H1 (cell line): ENCODE measurements around the gene HIVEP2. TPM values are rescaled to one million over a fixed set of nuclear protein-coding genes. Genes with fewer than 3 reads are reported as not detected.

Experiments
- CTCF ChIA-PET: fragments of 300-600 bp; sonication (Branson Sonifier 250); formaldehyde crosslinking; loops from one replicate; lab custom pipeline; 2021; ENCODE audit not compliant: partially characterized antibody; lab: Charles Lee
- POLR2A ChIA-PET: fragments of 300-600 bp; sonication (Branson Sonifier 250); formaldehyde crosslinking; loops from one replicate; lab custom pipeline; 2021; ENCODE audit warnings: inconsistent platforms; ENCODE audit not compliant: partially characterized antibody; lab: Charles Lee
- DNase-seq, 2 experiments: peaks; one replicate each; pipeline versions ENCODE4 v3.0.0 to v3.0.0-alpha.2; 2010 to 2022; ENCODE audit warnings: low spot score in 2 of 2, low read depth in 1 of 2, mixed read lengths in 1 of 2
- FAIRE-seq: peaks from 2 replicates; lab custom pipeline; 2011; peaks lifted over from hg19 to GRCh38; lab: Jason Lieb, UNC
- H2AFZ ChIP-seq: 2 replicates; pipeline ENCODE4 v1.8.1; 2012; ENCODE audit warnings: low read length, inconsistent platforms
- H2AK5ac ChIP-seq: 2 replicates; pipeline ENCODE4 v1.6.1; 2013; ENCODE audit warnings: low read depth, low read length
- H2BK120ac ChIP-seq: replicated peaks from 2 replicates; pipeline ENCODE3; 2013; ENCODE audit warnings: low read depth, low read length, inconsistent platforms
- H2BK12ac ChIP-seq: 2 replicates; pipeline ENCODE4 v1.6.1; 2013; ENCODE audit warnings: low read depth, low read length
- H2BK15ac ChIP-seq: 2 replicates; pipeline ENCODE4 v1.6.1; 2013; ENCODE audit warnings: low read length
- H2BK20ac ChIP-seq: 2 replicates; pipeline ENCODE4 v1.6.1; 2013; ENCODE audit warnings: low read length
- H2BK5ac ChIP-seq: 2 replicates; pipeline ENCODE4 v1.6.1; 2013; ENCODE audit warnings: low read depth, low read length
- H3K14ac ChIP-seq: 2 replicates; pipeline ENCODE4 v1.6.1; 2013; ENCODE audit warnings: inconsistent platforms; ENCODE audit not compliant: insufficient read length
- H3K18ac ChIP-seq: 2 replicates; pipeline ENCODE4 v1.6.1; 2013; ENCODE audit warnings: low read length; ENCODE audit errors: extremely low read depth
- H3K23ac ChIP-seq: 2 replicates; pipeline ENCODE4 v1.6.1; 2013; ENCODE audit warnings: inconsistent platforms; ENCODE audit not compliant: insufficient read length
- H3K23me2 ChIP-seq: 2 replicates; pipeline ENCODE4 v1.6.1; 2013; ENCODE audit warnings: low read depth, low read length
- H3K27ac ChIP-seq: 2 replicates; pipeline ENCODE4 v1.6.1; 2011; ENCODE audit warnings: low read depth, low read length, inconsistent platforms
- H3K27me3 ChIP-seq, 4 experiments: replicated peaks in 1 of 4; 1 replicate in 1 of 4; 2 replicates in 3 of 4; pipeline versions ENCODE4 v1.6.1 to v1.8.1; 2011 to 2013; ENCODE audit warnings: low read length in 3 of 4, mild to moderate bottlenecking in 3 of 4, inconsistent platforms in 2 of 4, mixed read lengths in 2 of 4, moderate library complexity in 1 of 4; ENCODE audit not compliant: control insufficient read depth in 3 of 4, insufficient read depth in 3 of 4; ENCODE audit errors: extremely low read depth in 1 of 4
- H3K36me3 ChIP-seq, 4 experiments: 2 replicates each; pipeline versions ENCODE4 v1.6.1 to v1.8.1; 2011 to 2013; ENCODE audit warnings: mild to moderate bottlenecking in 4 of 4, low read length in 3 of 4, moderate library complexity in 2 of 4, control low read depth in 1 of 4, inconsistent platforms in 1 of 4; ENCODE audit not compliant: insufficient read depth in 4 of 4, control insufficient read depth in 2 of 4
- H3K4ac ChIP-seq: replicated peaks from 2 replicates; pipeline ENCODE3; 2013; ENCODE audit warnings: low read length, low read depth, mixed read lengths, inconsistent platforms; ENCODE audit not compliant: insufficient read length
- H3K4me1 ChIP-seq, 4 experiments: replicated peaks in 1 of 4; 1 replicate in 1 of 4; 2 replicates in 3 of 4; pipeline versions ENCODE4 v1.6.1 to v1.8.1; 2011 to 2013; ENCODE audit warnings: low read length in 3 of 4, inconsistent platforms in 2 of 4, mixed read lengths in 1 of 4; ENCODE audit not compliant: insufficient read depth in 4 of 4, control insufficient read depth in 3 of 4
- H3K4me2 ChIP-seq, 2 experiments: 2 replicates each; pipeline versions ENCODE4 v1.6.1 to v1.8.1; 2011 to 2013; ENCODE audit warnings: low read depth in 2 of 2, low read length in 2 of 2, control low read depth in 1 of 2, inconsistent platforms in 1 of 2, mild to moderate bottlenecking in 1 of 2; ENCODE audit not compliant: insufficient read depth in 1 of 2
- H3K4me3 ChIP-seq, 4 experiments: fragments of 200-600, 300-600 bp in 1 of 4; sonication (generic), shearing (Covaris generic), sonication (Bioruptor Twin) in 1 of 4; 2 replicates each; pipeline versions ENCODE4 v1.5.1 to v1.8.1; 2011 to 2016; ENCODE audit warnings: low read length in 4 of 4, low read depth in 3 of 4, control low read depth in 2 of 4, inconsistent platforms in 2 of 4, mild to moderate bottlenecking in 2 of 4, mixed read lengths in 1 of 4, moderate library complexity in 1 of 4; ENCODE audit not compliant: insufficient read depth in 2 of 4; ENCODE audit errors: extremely low read depth in 1 of 4
- H3K56ac ChIP-seq: replicated peaks from 2 replicates; pipeline ENCODE3; 2013; ENCODE audit warnings: low read depth, mild to moderate bottlenecking, mixed read lengths, low read length, inconsistent platforms; ENCODE audit not compliant: insufficient read length
- H3K79me1 ChIP-seq: 2 replicates; pipeline ENCODE4 v1.6.1; 2013; ENCODE audit warnings: low read depth, low read length, control low read depth
- H3K79me2 ChIP-seq, 2 experiments: 2 replicates each; pipeline versions ENCODE4 v1.6.1 to v1.8.1; 2012 to 2013; ENCODE audit warnings: low read length in 2 of 2, mild to moderate bottlenecking in 2 of 2, inconsistent platforms in 1 of 2; ENCODE audit not compliant: insufficient read depth in 2 of 2, control insufficient read depth in 1 of 2
- H3K9ac ChIP-seq, 4 experiments: replicated peaks in 1 of 4; 1 replicate in 1 of 4; 2 replicates in 3 of 4; pipeline versions ENCODE4 v1.6.1 to v1.8.1; 2011 to 2013; ENCODE audit warnings: low read depth in 3 of 4, low read length in 3 of 4, control low read depth in 2 of 4, mild to moderate bottlenecking in 2 of 4, moderate library complexity in 2 of 4, inconsistent platforms in 1 of 4; ENCODE audit errors: extremely low read depth in 1 of 4
- H3K9me3 ChIP-seq, 2 experiments: 2 replicates each; pipeline versions ENCODE4 v1.6.1 to v1.8.1; 2012 to 2013; ENCODE audit warnings: mild to moderate bottlenecking in 2 of 2, moderate library complexity in 2 of 2, control low read depth in 1 of 2, inconsistent platforms in 1 of 2, low read depth in 1 of 2, low read length in 1 of 2, mixed read lengths in 1 of 2; ENCODE audit not compliant: insufficient read depth in 2 of 2
- H4K20me1 ChIP-seq, 2 experiments: replicated peaks in 1 of 2; 2 replicates each; pipeline versions ENCODE3 to v1.8.1; 2011 to 2013; ENCODE audit warnings: inconsistent platforms in 2 of 2, low read length in 2 of 2, mild to moderate bottlenecking in 1 of 2; ENCODE audit not compliant: insufficient read depth in 2 of 2, control insufficient read depth in 1 of 2
- H4K5ac ChIP-seq: 2 replicates; pipeline ENCODE4 v1.6.1; 2013; ENCODE audit warnings: low read length, low read depth, mixed read lengths, inconsistent platforms; ENCODE audit not compliant: insufficient read length
- H4K8ac ChIP-seq: 2 replicates; pipeline ENCODE4 v1.8.0; 2013; ENCODE audit warnings: mild to moderate bottlenecking, moderate library complexity, low read length, inconsistent platforms; ENCODE audit not compliant: insufficient read depth; ENCODE audit errors: extremely low read depth
- H4K91ac ChIP-seq: replicated peaks from 2 replicates; pipeline ENCODE3; 2013; ENCODE audit warnings: low read length, mixed read lengths, inconsistent platforms; ENCODE audit not compliant: insufficient read length
- BACH1 ChIP-seq: IDR thresholded peaks from 2 replicates; pipeline ENCODE4 v1.6.1; 2012; ENCODE audit warnings: low read length, improper control_type of control experiment
- CBX8 ChIP-seq: fragments of 300-800, 300-1000 bp; sonication (generic); IDR thresholded peaks from 2 replicates; pipeline ENCODE4 v1.7.1; 2016; ENCODE audit warnings: low read depth, low read length, borderline replicate concordance
- JUND ChIP-seq: IDR thresholded peaks from 2 replicates; pipeline ENCODE4 v1.6.1; 2011; ENCODE audit warnings: mild to moderate bottlenecking, improper control_type of control experiment, low read length
- NRF1 ChIP-seq: IDR thresholded peaks from 2 replicates; pipeline ENCODE4 v1.6.1; 2011; ENCODE audit warnings: mild to moderate bottlenecking, low read depth, low read length, improper control_type of control experiment
- ZNF274 ChIP-seq: IDR thresholded peaks from 2 replicates; pipeline ENCODE4 v1.7.0; 2012; ENCODE audit warnings: low read length, borderline replicate concordance; ENCODE audit errors: extremely low read depth
- WGBS, 2 experiments: shearing (Covaris generic) in 1 of 2; methylation state at CpG; one replicate each; pipeline versions ENCODE4 v1.1.6 to v1.1.7; 2013 to 2015; ENCODE audit warnings: low lambda C conversion rate in 2 of 2, mixed read lengths in 2 of 2, inconsistent platforms in 1 of 2, low coverage in 1 of 2, missing lambda C conversion rate in 1 of 2; ENCODE audit not compliant: insufficient replicate concordance in 2 of 2, insufficient coverage in 1 of 2, insufficient read length in 1 of 2; ENCODE audit errors: extremely low coverage in 1 of 2, missing lambda C conversion rate in 1 of 2; 5-methylcytosine and 5-hydroxymethylcytosine counted together
- polyA plus RNA-seq, 7 experiments: library from polyadenylated mRNA; depleted of rRNA in 3 of 7; stranded (reverse) in 5 of 7; unstranded in 2 of 7; fragments of >200 nt in 5 of 7; fragments of 200-250 nt in 2 of 7; gene quantifications; 1 replicate in 5 of 7; 2 replicates in 1 of 7; 4 replicates in 1 of 7; pipeline versions ENCODE4 v1.2.1 to v1.2.3, GENCODE V29; 2011 to 2013; ENCODE audit warnings: missing spikeins in 2 of 7, mixed read lengths in 2 of 7
- total RNA-seq: library from RNA; stranded (reverse); fragmentation: NEBNext Ultra II Directional; extraction: Animal tissue kit (Norgen Biotek cat#: 25700); gene quantifications from 2 replicates; pipeline ENCODE4 v1.2.1, GENCODE V29; 2021
- TF ChIP-seq, protein P1 (sequence below): IDR thresholded peaks from 2 replicates; pipeline ENCODE4 v1.6.1; 2011; ENCODE audit warnings: low read depth, mild to moderate bottlenecking, low read length; ENCODE audit not compliant: insufficient read depth

Gene HIVEP2
- total and polyA plus RNA-seq, 2 of the 8 experiments (the other 6 are each of a cell fraction or from before 2014, with no cell fraction given): 2.2 to 6.1 TPM

GRCh38 chr6:142722841-142723240 lies 222.1 kb downstream of the HIVEP2 start:
- no peak overlapping the region for H3K4me3 ChIP-seq
- H3K56ac ChIP-seq: no peak overlapping the region
- H3K23ac ChIP-seq: no peak overlapping the region
- H3K23me2 ChIP-seq: no peaks in the 10 kb centered on the region
- no peaks in the 10 kb centered on the region for H3K79me1 ChIP-seq
- WGBS, 2 experiments: 80% methylated on average over 3 of the region's 3 CpGs; no CpG with 5 or more reads in 1 of the 2 experiments
- TF ChIP-seq, protein P1, sequence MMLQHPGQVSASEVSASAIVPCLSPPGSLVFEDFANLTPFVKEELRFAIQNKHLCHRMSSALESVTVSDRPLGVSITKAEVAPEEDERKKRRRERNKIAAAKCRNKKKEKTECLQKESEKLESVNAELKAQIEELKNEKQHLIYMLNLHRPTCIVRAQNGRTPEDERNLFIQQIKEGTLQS: no peak
- TF ChIP-seq BACH1 (no peak), CBX8 (no peak), JUND (no peak), NRF1 (no peak), ZNF274 (no peak)
- H3K4ac ChIP-seq: no peak overlapping the region
- H3K79me2 ChIP-seq: no peaks in the 10 kb centered on the region
- H2BK5ac ChIP-seq: no peak overlapping the region
- H3K18ac ChIP-seq: no peak overlapping the region
- H3K27ac ChIP-seq: no peak overlapping the region
- H4K5ac ChIP-seq: no peak overlapping the region
- no peak overlapping the region for H2BK20ac ChIP-seq
- CTCF ChIA-PET: interaction anchor here (0.7 to 2.4 kb wide), 6 partner anchors 12 to 247 kb away, joined by 3 to 11 read pairs (median 4); no protein-coding TSS in a partner anchor
- no peaks in the 10 kb centered on the region for H3K36me3 ChIP-seq
- H2BK12ac ChIP-seq: no peak overlapping the region
- H4K91ac ChIP-seq: no peak overlapping the region
- H3K9me3 ChIP-seq: no peaks in the 10 kb centered on the region
- H2AK5ac ChIP-seq: no peak overlapping the region
- H2AFZ ChIP-seq: no peak overlapping the region
- H2BK15ac ChIP-seq: no peak overlapping the region
- H3K4me2 ChIP-seq: no peak overlapping the region
- POLR2A ChIA-PET: interaction anchor here (0.7 kb wide), 1 partner anchor 24 kb away, joined by 3 read pairs; no protein-coding TSS in a partner anchor
- no peak overlapping the region for H3K14ac ChIP-seq
- no peak overlapping the region for H2BK120ac ChIP-seq
- no peak overlapping the region for H3K9ac ChIP-seq
- H3K4me1 ChIP-seq: no peaks in the 10 kb centered on the region
- DNase-seq: no peak
- H4K20me1 ChIP-seq: no peaks in the 10 kb centered on the region
- no peak overlapping the region for H4K8ac ChIP-seq
- FAIRE-seq: no peak
- no peaks in the 10 kb centered on the region for H3K27me3 ChIP-seq
